Activated CD4-positive, CD25-positive, alpha-beta regulatory T cell treated with anti-CD3 and anti-CD28 coated beads, Interleukin-2, amount 50 U/mL, for 24 hours (primary cell): ENCODE data around the gene PTGER3.

ENCODE experiments used
- ATAC-seq, 2 donors: fragments of 150-1000 bp; cut with Tn5 transposase; one replicate each; pipeline ENCODE4 v1.10.0; 2021; ENCODE audit warnings: mild to moderate bottlenecking in 1 of 2, moderate library complexity in 1 of 2

Gene PTGER3

GRCh38 chr1:71049951-71050598 is 2.5 kb upstream of the PTGER3 start:
- ATAC-seq = peak in 1 of 2 donors; percentile 39

GRCh38 chr1:71046891-71047634 is 553 bp downstream of the PTGER3 start:
- peak; percentile 42 to 44 for ATAC-seq

DNA sequence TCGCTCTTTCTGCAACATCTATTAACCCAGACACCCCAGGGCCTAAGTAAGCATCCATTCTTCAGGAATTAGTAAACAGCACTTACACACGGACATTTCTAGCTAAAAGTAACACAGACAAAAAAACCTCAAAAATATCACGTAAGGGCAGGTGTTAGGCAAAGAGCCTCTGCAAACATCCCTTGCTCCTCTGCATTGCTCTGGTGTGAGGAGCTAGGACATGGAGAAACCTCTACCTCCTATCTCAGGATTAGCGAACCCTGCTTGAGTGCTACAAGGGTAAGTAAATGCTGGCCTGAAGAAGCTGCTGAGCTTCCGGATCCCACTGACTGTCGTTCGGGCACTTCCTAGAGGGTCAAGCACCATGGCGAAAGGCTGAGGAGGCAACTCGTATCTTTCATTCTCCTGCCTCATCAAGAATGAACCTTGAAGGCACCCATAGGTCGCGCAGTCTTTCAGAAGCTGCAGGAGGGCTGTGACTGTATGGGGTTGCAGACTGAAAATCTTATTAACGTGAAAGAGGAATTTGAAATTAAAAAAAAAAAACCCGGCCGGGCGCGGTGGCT is 2.1 kb downstream of the PTGER3 start:
- no peak for ATAC-seq

- ATAC-seq = no peak
Measured at GRCh38 chr1:71044833-71045232, 2.8 kb downstream of the PTGER3 start.

GRCh38 chr1:71043065-71043464 is 4.6 kb downstream of the PTGER3 start:
- ATAC-seq = no peak

GRCh38 chr1:71041806-71042205 is 5.8 kb downstream of the PTGER3 start:
- no peak for ATAC-seq

DNA sequence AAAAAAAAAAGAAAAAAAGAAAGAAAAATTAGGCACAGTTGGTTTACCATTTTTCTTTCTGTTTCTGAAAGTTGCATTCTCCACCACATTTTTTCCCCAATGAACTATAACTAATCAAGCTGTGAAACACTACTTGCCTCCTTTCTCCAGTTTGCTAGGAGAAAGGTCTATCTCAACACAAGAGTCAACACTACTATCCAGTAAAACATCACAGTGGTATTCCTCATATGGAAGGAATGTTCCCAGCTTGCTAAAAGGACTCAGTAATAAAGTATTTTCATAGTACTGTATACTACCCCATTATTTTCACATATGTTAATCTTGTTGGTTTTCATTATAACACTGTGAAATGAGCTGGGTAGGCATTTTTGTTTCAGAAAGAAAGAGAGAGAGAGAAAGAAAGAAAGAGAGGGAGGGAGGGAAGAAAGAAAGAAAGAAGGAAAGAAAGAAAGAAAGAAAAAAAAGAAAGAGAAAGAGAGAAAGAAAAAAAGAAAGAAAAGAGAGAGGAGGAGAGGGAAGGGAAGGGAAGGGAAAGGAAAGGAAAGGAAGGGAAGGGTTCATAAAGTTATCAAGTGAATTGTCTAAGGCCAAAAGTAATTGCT is 7.9 kb downstream of the PTGER3 start:
- ATAC-seq = no peak

DNA sequence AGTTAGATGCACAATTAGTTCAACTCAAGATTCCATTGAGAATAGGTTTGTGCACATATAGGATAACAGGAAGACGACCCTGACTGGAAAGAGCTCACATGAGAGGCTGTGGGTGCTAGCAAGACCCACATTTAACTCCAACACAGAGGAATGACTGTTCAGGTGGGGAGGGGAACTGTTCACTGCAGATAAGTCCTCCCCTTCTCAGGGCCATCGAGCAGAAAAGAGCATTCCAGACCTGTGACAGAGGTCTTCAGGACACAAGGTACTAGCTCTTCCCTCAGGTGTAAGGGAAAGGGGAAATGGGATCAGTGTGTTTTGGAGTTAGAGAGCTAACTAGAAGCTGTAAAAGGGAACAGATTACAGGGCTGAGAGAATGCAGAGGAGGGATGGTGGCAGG is 8.7 kb downstream of the PTGER3 start:
- ATAC-seq = no peak

- no peak for ATAC-seq
Measured at GRCh38 chr1:71037829-71038620, 9.6 kb downstream of the PTGER3 start.

DNA sequence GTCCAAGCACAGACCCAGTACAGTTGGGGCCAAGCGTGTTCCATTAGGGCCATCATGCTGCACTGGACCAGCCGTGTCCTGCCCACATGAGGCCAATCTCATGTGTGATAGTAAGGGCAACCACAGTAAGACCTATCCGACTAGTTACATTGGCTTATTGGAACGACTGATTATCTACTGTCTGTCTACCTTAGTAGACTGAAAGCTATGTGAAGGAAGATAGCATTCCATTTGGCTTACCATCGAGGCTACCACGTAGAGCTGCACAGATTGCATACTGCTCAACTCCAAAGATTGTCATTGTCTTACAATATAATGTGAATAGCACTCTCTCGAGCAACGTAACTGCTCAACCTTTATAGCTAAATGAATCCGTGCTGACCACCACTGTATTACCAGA is 10.6 kb downstream of the PTGER3 start:
- no peak for ATAC-seq

DNA sequence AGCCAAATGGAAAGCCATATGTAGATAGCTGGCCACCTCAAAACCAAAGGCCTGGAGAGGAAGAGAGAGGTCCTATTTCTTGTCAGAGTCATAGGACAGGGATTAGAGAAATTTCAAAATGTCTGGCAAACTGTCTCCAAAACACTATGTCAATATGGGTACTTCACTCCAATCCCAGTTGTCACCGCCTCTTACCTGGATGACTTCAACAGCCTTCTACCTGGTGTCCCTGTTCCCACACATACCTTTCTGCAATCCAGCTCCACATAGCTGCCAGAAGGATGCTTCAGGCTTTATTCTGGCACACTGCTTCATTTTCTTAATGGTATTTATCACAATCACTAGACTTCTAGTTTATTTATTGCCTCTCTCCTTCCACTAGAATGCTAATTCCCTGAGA is 14.5 kb downstream of the PTGER3 start:
- no peak for ATAC-seq

DNA sequence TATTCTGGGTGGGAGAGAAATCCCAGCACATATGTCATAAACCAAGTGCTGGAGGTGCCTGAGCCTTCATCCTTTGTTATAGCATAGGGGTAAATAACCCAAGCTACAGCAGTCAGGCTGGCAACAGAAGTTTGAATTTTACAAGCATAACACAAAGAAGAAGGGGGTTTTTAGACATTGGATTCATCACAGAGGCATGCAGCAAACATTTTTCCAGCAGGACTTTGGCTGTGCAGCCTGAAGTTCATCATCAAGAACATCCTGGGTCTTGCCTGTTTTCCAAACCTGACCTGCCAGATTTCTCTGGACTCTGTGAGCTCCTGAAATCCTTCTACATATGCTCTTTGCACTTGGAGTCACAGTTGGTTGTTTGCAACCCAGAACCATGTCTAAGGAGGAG is 16.2 kb downstream of the PTGER3 start:
- ATAC-seq = no peak

DNA sequence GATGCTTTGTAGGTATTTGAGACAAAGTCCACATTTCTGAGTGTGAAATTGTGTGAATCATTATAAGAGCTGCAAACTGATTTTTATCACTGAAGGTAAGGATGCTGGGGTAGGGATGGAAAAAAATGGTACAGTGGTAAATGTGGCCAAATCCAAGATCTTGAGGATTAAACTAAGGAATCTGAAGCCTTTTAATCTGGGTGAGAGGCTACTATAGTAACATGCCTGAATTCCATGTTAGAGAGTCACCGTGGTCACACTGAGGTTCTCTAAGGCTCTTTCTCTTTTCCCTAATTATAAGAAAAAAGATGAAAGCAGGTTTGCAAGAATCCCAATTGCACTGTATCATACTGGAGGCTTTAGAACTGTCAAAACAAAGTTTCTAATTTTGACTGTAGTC is 17.6 kb downstream of the PTGER3 start:
- no peak for ATAC-seq

- ATAC-seq = no peak
Measured at GRCh38 chr1:71028981-71029380, 18.6 kb downstream of the PTGER3 start.

DNA sequence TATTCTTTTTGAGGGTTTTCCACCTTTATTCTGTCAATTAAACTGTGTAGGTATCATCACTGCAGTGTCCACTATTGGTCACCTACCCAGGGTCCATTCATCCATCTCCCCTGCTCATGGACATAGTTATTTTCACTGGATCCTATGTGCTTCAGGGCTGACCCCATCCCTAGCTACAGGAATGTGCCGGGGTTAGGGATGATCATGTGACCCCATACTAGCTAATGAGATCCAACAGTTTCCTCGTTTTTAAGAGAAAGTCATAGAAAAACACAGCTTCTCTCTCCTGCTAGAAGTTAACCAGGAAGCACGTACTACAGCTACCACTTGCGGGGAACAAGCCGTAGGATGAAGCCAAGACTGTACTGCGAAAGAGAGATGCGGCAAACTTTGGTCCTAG is 19.6 kb downstream of the PTGER3 start:
- no peak for ATAC-seq

DNA sequence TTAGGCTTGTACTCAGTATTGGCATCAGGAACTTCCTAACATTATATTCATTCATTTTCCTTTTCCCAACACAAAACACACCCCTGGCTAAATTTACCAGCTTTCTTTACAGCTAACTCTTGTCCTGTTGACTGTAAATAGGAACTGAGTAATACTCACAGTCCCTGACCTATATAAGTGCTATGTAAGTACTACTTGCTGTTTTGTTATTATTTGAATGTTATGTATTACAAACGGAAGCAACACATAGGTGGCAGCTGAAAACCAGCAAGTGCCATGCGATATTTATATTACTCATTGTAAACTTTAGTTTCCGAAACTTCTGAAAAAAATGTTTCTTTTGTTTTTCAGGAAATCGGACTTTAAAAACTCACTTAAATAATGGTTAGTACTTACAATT is 21.5 kb downstream of the PTGER3 start:
- ATAC-seq = no peak

GRCh38 chr1:71023515-71023914 is 24.1 kb downstream of the PTGER3 start:
- no peak for ATAC-seq

DNA sequence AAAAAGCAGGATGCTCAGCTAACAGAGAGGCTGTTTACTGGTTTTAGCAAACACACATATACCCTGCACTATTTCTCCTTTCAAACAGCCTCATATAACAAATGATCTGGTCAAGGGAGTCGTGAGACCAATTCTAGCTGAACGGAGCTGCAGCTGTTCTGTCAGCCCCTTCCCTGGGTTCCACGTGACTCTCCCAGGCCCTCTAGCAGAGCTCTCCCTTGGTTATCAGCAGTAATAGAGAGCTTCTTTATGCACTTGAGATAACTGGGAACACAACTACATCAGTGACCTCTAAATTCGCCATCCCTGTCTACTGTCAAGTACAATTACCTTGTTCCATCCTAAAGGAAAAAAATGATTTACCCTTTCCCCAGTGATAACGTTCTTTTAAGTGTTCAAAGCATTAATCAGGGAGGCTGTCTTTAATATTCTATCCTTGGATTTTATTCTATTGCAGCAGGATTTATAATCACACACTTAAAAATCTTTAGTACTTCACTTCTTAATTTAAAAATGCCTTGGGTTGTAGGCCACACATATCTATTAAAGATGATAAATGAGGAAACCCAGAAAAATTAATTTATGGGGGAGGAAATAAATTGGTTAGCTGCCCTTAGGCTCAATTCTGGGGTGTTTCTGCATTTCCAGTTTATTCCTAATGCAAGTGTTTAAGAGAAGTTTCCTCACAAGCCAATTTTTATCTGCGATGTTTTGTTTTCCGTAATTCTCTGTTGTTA is 28.2 kb downstream of the PTGER3 start:
- ATAC-seq = no peak

DNA sequence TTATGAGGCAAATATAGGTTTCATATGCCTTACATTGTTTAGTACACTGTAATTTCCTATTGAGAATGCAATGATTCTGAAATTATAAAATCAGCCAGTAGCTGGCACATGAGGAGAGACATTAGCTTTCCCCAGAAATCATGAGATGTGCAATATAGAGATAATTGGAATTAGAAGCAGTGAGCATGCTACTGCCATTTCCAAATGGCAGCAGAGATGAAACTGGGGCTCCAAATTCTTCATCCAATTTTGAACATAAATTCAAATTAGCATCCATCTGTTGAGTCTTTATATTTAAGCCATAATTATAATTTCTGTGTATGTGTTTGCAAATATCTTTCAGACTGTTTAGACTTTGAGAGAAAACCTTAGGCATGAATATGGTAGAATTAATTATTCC is 28.8 kb downstream of the PTGER3 start:
- ATAC-seq = no peak

DNA sequence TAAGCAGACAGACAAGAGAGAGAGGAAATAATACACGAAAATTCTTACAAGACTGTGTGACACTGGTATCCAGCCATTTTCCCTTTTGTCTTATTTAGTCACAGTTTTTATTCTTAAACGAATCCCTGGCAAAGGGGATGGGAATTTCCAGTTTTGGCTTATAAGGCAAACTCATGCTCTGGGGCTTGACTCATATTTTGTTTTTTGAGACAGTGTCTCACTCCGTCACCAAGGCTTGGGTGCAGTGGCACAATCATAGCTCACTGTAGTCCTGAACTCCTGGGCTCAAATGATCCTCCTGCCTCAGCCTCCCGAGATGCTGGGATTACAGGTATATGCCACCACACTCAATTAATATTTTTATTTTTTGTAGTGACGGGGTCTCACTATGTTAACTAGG is 31.9 kb downstream of the PTGER3 start:
- ATAC-seq = no peak

GRCh38 chr1:71014178-71014579 is 33.4 kb downstream of the PTGER3 start:
- no peak for ATAC-seq
